Duodenal mucosa (tissue), 2 donors: ENCODE data around the gene TMEM161A.
"Not testable (repeated sequence)": the region's sequence is repeated elsewhere in the genome, so short reads cannot be mapped to it uniquely, and the experiment has no call there.

Experiments
- H3K27ac ChIP-seq: one replicate; pipeline ENCODE4 v1.7.0; 2013; ENCODE audit warnings: low read depth, low read length
- H3K27me3 ChIP-seq, 2 donors: one replicate each; pipeline ENCODE4 v1.7.0; 2013; ENCODE audit warnings: low read length in 2 of 2, control low read depth in 1 of 2; ENCODE audit not compliant: insufficient read depth in 2 of 2, control insufficient read depth in 1 of 2
- H3K36me3 ChIP-seq, 2 donors: one replicate each; pipeline ENCODE4 v1.7.0; 2013; ENCODE audit warnings: low read length in 2 of 2, control low read depth in 1 of 2; ENCODE audit not compliant: insufficient read depth in 2 of 2, control insufficient read depth in 1 of 2
- H3K4me1 ChIP-seq, 2 donors: one replicate each; pipeline ENCODE4 v1.7.0; 2013; ENCODE audit warnings: low read length in 2 of 2, control low read depth in 1 of 2; ENCODE audit not compliant: insufficient read depth in 2 of 2, control insufficient read depth in 1 of 2
- H3K4me3 ChIP-seq, 2 donors: one replicate each; pipeline ENCODE4 v1.7.0; 2013; ENCODE audit warnings: low read length in 2 of 2, low read depth in 1 of 2
- H3K9ac ChIP-seq, 2 donors: one replicate each; pipeline ENCODE4 v1.7.0; 2013; ENCODE audit warnings: low read length in 2 of 2, low read depth in 1 of 2
- H3K9me3 ChIP-seq, 2 donors: one replicate each; pipeline ENCODE4 v1.7.0; 2013; ENCODE audit warnings: low read length in 2 of 2, control low read depth in 1 of 2; ENCODE audit not compliant: control insufficient read depth in 1 of 2

TMEM161A gene

DNA sequence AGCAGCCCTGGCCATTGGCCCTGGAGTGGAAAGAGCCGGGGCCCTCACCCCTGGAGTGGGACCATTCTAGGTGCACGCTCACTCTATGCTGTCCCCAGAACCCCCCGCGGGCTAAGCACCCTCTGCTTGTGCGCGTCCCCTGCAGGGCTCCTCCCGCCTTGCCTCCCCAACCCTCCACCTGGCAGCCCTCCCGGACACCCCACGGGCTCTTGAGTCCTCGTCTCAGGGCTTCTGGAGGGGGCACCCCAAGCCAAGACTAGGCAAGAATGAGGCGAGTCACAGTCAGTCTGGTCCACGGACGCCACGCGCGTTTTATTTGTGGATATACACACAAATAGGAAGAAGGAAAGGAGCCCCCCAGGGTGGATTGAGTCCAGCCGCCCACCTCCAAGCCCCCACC is 7.0 kb upstream of the TMEM161A start:
- no peak overlapping the region for H3K9ac ChIP-seq
- H3K36me3 ChIP-seq: peaks cover 14 to 20% of the 10 kb centered on the region in 2 donors
- H3K27me3 ChIP-seq: no peaks in the 10 kb centered on the region
- no peak overlapping the region for H3K27ac ChIP-seq
- no peaks in the 10 kb centered on the region for H3K4me1 ChIP-seq
- no peak overlapping the region for H3K4me3 ChIP-seq
- no peaks in the 10 kb centered on the region for H3K9me3 ChIP-seq

DNA sequence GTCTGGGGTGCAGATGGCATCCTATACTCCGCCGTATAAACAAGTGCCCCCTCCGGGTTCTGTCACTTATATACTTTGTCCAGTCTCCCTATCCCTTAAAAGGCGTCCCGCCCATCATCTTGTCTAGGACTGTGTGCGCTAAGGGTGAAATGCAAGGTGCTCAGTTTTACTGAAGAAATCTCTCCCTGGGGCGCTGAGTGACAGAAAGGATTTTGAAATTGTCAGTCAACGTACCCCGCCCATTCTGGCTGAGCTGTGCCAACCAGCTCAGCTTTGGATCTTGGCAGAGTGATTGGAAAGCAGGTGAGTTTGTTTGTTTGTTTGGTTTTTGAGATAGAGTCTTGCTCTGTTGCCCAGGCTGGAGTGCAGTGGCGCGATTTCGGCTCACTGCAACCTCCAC is 4.1 kb upstream of the TMEM161A start:
- no peaks in the 10 kb centered on the region for H3K27me3 ChIP-seq
- peaks cover 8 to 9% of the 10 kb centered on the region in 2 donors for H3K4me1 ChIP-seq
- H3K9ac ChIP-seq: no peak overlapping the region
- H3K9me3 ChIP-seq: no peaks in the 10 kb centered on the region
- peaks cover 5 to 8% of the 10 kb centered on the region in 2 donors for H3K36me3 ChIP-seq
- H3K4me3 ChIP-seq: no peak overlapping the region
- H3K27ac ChIP-seq: no peak overlapping the region

DNA sequence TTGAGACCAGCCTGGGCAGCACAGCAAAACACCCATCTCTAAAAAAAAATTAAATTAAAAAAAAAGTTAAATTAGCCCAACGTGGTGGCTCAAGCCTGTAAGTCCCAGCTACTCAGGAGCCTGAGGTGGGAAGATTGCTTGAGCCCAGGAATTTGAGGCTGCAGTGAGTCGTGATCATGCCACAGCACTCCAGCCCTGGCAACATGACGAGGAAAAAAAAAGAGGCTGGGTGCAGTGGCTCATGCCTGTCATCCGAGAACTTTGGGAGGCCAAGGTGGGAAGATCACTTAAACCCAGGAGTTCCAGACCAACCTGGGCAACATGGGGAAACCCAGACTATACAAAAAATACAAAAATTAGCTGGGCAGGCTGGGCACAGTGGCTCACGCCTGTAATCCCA is 2.2 kb upstream of the TMEM161A start:
- H3K9ac ChIP-seq: no peak overlapping the region
- H3K9me3 ChIP-seq: no peaks in the 10 kb centered on the region
- H3K36me3 ChIP-seq: no peaks in the 10 kb centered on the region
- H3K27me3 ChIP-seq: no peaks in the 10 kb centered on the region
- H3K4me3 ChIP-seq: no peak overlapping the region
- H3K27ac ChIP-seq: no peak overlapping the region
- H3K4me1 ChIP-seq: peaks cover 10 to 12% of the 10 kb centered on the region in 2 donors

DNA sequence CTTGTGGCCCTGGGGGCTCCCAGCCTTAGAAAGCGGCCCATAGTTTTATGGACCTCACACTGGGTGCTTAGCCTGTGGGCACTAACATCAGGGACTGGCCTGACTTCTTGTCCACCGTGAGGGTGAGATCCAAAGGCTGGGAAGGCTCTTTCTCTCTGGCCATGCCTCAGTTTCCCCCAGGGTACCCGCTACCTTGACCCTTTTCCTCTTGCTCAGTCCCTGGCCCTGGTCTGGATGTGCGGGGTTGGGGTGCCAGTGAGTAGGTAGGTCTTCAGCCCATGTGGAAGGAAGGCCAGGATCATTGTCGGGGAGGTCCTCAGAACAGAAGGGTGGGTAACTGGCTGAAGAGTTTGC is 1.6 kb upstream of the TMEM161A start:
- Histone ChIP-seq H3K9ac (no peak overlapping the region), H3K27me3 (no peaks in the 10 kb centered on the region), H3K4me3 (no peak overlapping the region), H3K36me3 (no peaks in the 10 kb centered on the region), H3K9me3 (no peaks in the 10 kb centered on the region), H3K27ac (no peak overlapping the region), H3K4me1 (peaks cover 10 to 12% of the 10 kb centered on the region in 2 donors)

DNA sequence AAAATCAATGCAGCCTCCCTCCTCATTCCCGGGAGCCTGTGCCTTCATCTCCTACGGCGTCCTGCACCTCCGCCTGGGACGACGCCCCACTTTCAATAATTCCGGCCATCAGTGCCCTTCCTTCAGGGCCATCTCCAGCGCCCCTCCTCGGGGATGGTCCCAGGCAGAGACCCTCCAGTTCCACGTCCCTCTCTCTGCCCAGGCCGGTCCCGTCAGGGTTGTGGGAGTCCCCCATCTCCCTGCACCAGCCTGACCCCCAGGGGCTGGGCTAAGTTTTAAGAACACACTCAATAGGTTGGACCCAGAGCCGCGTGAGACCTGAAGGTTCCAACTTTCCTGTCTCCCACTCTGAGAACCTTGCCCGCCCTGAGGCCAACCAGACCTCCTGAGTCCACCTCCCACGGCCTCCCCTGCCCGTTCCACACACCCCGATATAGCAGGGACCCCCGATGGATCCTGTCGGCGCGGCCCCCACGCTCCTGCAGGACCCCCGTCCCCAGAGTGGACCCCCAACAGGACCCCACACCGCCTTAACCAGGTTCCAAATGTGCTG is 646 bp downstream of the TMEM161A start:
- Histone ChIP-seq H3K9ac (peak overlapping the region; percentile 98 to 99), H3K27ac (no peak overlapping the region), H3K9me3 (peaks cover 0 to 1% of the 10 kb centered on the region in 2 donors), H3K36me3 (no peaks in the 10 kb centered on the region), H3K4me3 (peak overlapping the region; percentile 93 to 97), H3K4me1 (peaks cover 10 to 12% of the 10 kb centered on the region in 2 donors), H3K27me3 (no peaks in the 10 kb centered on the region)

DNA sequence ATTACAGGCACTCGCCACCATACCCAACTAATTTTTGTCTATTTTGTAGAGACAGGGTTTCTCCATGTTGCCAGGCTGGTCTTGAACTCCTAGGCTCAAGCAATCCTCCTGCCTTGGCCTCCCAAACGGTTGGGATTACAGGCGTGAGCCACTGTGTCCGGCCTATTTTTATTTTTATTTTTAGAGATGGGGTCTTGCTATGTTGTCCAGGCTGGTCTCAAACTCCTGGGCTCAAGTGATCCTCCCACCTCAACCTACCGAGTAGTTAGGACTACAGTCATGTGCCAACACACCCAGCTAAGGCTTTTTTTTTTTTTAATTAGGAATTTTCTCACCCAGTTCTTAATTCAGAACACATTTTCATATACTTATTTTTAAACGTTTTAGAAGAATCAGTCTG is 2.6 kb downstream of the TMEM161A start:
- H3K27me3 ChIP-seq, H3K9ac ChIP-seq, H3K36me3 ChIP-seq, H3K27ac ChIP-seq, H3K4me3 ChIP-seq, H3K9me3 ChIP-seq: not testable (repeated sequence)
- peaks cover 10 to 12% of the 10 kb centered on the region in 2 donors for H3K4me1 ChIP-seq

DNA sequence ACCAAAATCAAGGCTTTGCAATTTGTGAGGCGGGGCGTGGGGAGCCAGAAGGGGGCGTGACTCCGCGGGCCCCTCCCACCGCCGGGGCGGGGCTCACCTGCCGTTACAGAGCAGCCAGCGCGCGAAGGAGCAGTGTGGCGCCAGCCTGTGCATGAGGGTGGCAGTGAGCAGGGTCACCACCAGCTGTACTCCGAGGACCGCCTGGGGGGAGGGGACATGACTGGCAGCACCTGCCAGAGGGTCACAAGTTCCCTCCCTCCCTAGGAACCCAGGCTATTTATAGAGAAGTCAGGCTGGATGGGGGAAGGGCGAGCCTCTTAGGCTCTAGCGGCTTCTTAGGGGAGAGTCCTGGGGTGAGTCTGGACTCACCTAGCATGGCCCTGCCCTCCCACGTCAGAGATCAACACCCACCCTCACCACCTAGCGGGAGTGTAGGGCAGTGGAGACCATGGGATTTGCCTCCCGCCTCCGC is 3.6 kb downstream of the TMEM161A start:
- Histone ChIP-seq H3K27ac (no peak overlapping the region), H3K36me3 (peaks cover 0 to 3% of the 10 kb centered on the region in 2 donors), H3K4me1 (peaks cover 10 to 12% of the 10 kb centered on the region in 2 donors), H3K27me3 (no peaks in the 10 kb centered on the region), H3K9ac (peak overlapping the region in 1 of 2 donors; percentile 43), H3K4me3 (no peak overlapping the region), H3K9me3 (peaks cover 6 to 9% of the 10 kb centered on the region in 2 donors)

DNA sequence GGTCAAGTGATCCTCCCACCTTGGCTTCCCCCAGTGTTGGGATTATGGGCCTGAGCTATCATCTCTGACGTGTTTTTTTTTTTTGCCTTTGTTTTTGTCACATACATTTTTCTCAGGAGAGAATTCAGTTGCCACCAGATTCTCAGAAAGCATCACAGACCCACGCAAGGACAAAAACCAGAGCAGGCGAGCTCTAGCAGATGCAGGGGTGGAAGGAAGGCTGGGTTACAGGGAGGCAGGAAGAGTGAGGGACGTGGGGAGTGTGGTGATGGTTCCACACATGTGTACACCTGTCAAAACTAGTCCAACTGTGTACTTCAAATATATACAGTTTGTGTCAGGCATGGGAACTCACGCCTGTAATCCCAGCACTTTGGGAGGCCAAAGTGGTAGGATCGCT is 4.3 kb downstream of the TMEM161A start:
- peaks cover 0 to 3% of the 10 kb centered on the region in 2 donors for H3K36me3 ChIP-seq
- no peak overlapping the region for H3K4me3 ChIP-seq
- H3K27ac ChIP-seq: no peak overlapping the region
- H3K4me1 ChIP-seq: peaks cover 10 to 12% of the 10 kb centered on the region in 2 donors
- no peaks in the 10 kb centered on the region for H3K27me3 ChIP-seq
- H3K9me3 ChIP-seq: peaks cover 6 to 9% of the 10 kb centered on the region in 2 donors
- H3K9ac ChIP-seq: no peak overlapping the region

DNA sequence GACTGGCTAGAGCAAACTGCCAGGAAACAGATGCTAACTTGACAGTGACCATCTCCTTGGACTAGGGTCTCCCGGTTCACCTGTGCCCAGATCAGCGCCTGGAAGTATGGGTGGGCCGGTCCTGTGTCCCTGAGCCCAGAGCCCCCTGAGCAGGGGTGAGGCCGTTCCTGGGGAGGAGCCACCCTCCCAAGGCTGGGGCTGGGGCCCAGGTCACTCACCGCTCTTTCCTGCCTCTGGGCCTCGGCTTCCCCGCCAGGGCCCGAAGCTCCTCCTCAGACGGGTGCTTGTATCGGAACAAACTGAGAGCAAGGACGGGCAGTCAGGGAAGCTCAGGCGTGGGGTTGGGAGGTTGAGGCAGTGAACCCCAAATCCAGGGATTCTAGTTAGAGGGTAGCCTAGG is 5.4 kb downstream of the TMEM161A start:
- Histone ChIP-seq H3K4me1 (peaks cover 6 to 10% of the 10 kb centered on the region in 2 donors), H3K4me3 (no peak overlapping the region), H3K27me3 (no peaks in the 10 kb centered on the region), H3K9me3 (peaks cover 6 to 9% of the 10 kb centered on the region in 2 donors), H3K36me3 (peaks cover 0 to 3% of the 10 kb centered on the region in 2 donors), H3K27ac (no peak overlapping the region), H3K9ac (no peak overlapping the region)

DNA sequence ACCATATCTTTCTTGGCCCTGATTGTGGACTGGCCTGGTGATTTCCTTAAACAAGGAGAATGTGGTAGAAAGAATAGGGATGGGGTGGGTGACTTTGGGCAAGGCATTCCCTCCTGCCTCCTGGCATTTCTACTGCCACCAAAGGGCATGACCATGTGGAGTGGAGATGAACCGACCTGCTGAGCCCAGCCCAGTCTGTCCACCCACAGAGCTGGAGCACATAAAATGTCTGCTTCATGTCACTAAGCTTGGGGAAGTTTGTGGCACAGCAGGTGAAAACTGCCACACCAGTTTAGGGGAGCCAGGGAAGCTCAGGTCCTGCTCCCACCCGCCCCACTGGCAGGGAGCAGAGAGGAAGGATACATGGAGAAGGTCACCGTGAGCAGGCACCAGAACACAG is 6.3 kb downstream of the TMEM161A start:
- no peak overlapping the region for H3K4me3 ChIP-seq
- no peaks in the 10 kb centered on the region for H3K27me3 ChIP-seq
- no peak overlapping the region for H3K9ac ChIP-seq
- H3K4me1 ChIP-seq: peaks cover 0 to under 1% of the 10 kb centered on the region in 2 donors
- no peak overlapping the region for H3K27ac ChIP-seq
- peaks cover 6 to 9% of the 10 kb centered on the region in 2 donors for H3K9me3 ChIP-seq
- H3K36me3 ChIP-seq: peaks cover 0 to 3% of the 10 kb centered on the region in 2 donors
